ENCODE results near the gene DNAH7.

DNAH7 gene

GRCh38 chr2:196076778-196077568, 8.3 kb upstream of the DNAH7 start:
- no peak for DNase-seq

- no peak for DNase-seq
Measured at GRCh38 chr2:196075196-196075595, 6.6 kb upstream of the DNAH7 start.

GRCh38 chr2:196074631-196075030, 6.0 kb upstream of the DNAH7 start:
- DNase-seq: no peak

DNA sequence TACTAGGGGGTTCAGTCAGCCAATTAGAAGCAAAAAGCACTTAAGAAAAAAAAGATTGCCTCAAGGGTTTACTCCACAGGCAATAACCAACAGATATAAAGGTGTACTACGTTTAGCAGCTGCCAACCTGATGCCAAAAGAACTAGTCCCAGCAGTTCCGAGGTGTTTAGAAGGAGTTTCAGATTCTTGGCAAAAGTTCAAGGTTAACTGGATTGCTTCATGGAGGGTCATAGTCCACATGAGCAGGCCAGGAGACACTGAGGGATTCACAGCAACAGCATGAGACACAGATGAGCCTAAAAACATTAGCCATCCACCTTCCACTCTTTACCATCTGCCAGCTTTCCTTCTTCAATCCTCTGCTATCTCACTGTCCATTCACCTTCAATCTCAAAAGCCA, 4.9 kb upstream of the DNAH7 start:
- DNase-seq: no peak

DNA sequence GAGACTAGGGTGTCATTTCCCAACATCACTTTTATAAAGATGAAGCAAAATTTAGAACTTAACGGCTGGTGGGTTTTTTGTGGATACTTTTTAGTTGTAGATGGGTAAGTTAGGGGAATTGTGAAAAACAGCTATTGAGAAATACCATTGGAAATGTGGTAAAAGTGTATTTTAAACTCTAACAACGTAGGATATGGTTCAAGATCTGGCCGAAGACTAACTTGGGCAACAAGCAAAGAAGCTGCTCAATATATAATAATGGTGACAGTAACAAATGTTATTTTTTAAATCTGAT, 1.6 kb downstream of the DNAH7 start:
- DNase-seq: no peak

DNA sequence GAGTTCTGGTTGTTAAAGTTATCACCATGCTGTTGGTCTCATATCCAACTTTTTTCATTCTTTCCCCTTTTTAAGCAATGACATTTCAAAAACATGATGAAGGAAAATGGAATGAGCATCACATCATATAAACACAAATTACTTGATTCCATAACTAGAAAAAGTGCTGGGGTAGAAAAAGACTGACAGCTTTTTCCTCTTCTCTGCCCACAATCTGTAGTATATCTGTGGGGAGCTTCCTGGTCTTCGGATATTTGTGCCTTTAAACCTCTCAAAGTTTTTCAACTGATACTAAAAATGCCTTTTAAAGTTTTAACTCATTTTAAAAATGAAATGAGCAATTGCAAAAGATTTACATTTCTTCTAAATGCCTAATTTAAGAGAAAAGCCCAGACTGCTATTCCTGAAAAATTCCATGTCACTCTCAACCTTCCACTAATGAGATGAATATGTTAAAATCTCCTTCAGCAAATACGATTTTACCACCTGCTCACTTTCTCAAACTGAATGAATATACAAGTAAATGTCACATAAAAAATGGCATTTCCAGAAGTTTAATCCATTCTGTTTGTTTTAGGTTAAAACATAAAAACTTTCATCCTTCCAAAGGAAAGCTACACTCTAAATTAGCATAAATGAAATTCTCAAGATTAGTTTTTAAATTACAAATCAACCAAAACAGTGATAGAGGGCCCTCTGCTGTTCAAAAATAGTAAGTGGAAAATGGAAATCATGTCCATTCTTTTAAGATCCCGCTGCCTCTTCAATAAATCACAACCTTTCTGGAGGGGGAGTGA, 2.1 kb downstream of the DNAH7 start:
- DNase-seq: no peak

DNA sequence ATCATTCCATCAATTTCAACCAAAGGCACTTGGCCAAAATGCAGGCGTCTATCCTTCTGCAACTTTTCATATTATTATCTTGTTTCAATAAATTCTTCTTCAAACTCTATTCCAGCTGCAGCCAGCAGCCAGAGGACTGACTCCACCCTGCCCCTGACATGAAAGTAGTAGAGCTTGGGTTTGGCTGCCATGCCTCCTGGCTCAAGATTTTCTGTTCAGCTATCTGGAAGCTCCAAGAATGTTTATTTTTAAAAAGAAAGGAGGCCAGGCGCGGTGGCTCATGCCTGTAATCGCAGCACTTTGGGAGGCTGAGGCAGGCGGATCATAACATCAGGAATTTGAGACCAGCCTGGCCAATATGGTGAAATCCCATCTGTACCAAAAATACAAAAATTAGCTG, 4.9 kb downstream of the DNAH7 start:
- no peak for DNase-seq

DNA sequence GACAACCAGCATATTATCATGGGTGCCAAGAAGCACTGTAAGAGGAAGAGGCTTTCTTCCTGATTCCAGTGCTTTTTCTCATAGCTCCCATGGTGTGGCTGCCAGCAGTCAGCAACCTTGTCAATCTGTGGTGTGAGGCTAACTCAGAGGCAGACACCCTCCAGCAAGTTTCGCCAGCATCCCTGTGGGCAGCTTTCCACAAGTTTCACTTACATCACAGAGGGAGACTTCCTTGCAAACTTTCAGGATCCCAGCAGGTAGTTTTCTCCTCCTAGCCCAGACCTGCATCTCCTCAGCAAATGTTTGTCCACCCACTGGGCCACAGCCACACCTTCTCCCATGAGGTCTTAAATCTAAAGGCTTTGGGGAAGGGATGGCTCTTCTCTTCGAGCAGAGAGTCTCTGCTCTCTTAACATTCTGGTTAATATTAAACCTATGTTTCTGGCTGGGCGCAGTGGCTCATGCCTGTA, 9.1 kb downstream of the DNAH7 start:
- no peak for DNase-seq

DNA sequence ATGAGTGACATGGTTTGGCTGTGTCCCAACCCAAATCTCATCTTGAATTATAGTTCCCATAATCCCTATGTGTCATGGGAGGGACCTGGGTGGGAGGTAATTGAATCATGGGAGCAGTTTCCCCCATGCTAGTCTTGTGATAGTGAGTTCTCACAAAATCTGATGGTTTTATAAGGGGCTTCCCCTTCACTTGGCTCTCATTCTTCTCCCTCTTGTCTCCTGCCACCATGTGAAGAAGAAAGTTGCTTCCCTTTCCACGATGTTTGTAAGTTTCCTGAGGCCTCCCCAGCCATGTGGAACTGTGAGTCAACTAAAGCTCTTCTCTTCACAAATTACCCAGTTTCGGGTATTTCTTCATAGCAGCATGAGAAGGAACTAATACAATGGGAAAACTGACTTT, 14.0 kb downstream of the DNAH7 start:
- no peak for DNase-seq

GRCh38 chr2:196046123-196046917, 22.3 kb downstream of the DNAH7 start:
- DNase-seq: no peak

DNA sequence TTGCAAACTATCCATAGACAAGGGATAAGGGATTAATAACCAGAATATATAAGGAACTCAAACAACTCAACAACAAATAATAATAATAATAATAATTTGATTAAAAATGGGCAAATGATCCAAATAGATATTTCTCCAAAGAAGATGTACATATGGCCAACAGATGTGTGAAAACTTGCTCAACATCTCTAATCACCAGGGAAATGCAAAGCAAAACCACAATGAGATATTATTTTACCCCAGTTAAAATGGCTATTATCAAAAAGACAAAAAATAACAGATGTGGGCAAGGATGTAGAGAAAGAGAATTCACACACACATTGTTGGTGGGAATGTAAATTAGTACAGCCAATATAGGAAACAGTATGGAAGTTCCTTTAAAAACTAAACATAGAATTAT, 26.9 kb downstream of the DNAH7 start:
- DNase-seq: no peak

GRCh38 chr2:196040218-196040617, 28.4 kb downstream of the DNAH7 start:
- DNase-seq: no peak

- DNase-seq: no peak
Measured at GRCh38 chr2:196036442-196036841, 32.2 kb downstream of the DNAH7 start.

DNA sequence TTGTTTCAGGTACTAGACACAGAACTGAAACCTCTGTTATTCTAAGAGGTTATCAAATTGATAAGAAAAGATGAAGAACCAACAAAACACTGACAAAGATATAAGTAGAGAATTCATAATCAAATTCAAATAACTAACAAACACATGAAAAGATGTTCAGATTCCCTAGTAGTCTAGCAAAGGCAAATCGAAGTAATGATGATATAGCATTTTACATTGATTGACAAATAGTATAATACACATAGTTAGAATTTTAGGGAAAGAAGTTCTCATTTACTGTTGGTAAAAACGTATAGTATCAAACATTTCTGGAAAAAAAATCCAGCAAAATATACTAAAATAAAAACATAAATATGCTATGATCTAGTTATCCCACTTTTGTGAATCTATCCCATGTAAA, 50.6 kb downstream of the DNAH7 start:
- no peak for DNase-seq

- DNase-seq: no peak
Measured at GRCh38 chr2:196012314-196012713, 56.3 kb downstream of the DNAH7 start.

DNA sequence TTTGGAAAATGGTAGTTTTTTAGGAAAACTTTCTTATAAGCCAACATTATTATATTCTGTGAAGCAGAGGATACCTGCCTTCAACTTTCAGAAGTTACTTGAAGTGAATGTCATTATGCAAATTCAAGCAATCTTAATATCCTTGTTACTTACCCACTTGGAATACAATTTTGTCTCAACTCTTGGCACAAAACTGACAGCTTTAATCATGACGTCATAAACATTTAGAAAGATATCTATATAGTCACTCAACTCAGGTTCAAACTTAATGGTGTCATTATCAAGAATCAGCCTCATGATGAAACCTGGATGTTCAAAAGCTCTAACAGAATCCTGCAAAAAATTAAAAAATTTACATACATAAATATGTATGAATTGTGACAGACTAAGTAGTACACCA, 68.1 kb downstream of the DNAH7 start:
- DNase-seq: no peak

DNA sequence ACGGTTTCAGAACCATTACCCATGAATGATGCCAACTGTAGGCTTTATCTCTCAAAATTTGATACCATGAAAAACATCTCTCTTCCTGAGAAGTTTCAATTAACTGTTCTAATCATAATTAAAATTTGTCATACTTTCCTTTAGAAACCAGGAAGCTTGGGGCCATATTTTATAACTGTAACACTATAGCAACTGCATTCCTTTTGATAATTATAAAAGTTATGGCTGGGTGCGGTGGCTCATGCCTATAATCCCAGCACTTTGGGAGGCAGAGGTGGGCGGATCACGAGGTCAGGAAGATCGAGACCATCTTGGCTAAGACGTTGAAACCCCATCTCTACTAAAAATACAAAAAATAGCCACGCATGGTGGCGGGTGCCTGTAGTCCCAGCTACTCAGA, 70.6 kb downstream of the DNAH7 start:
- no peak for DNase-seq

DNA sequence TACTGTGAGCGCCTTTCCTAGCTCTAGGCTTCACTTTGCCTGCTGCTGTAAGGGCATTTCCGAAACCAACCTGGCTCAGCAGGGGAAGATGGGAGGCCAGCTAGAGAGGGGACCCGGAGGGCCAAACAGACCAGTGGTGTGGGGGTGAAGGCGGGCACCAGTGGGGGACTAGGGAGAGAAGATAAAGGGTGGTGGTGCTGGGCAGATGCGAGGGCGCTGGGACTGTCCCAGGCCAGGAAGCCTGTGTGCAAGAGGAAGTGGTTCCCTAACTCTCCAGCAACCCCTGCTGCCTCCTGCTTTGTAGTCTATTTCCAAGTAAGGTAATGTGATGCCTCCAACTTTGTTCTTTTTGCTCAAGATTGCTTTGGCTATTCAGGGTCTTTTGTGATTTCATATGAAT, 73.1 kb downstream of the DNAH7 start:
- DNase-seq: no peak

GRCh38 chr2:195993623-195994022, 75.0 kb downstream of the DNAH7 start:
- DNase-seq: no peak

DNA sequence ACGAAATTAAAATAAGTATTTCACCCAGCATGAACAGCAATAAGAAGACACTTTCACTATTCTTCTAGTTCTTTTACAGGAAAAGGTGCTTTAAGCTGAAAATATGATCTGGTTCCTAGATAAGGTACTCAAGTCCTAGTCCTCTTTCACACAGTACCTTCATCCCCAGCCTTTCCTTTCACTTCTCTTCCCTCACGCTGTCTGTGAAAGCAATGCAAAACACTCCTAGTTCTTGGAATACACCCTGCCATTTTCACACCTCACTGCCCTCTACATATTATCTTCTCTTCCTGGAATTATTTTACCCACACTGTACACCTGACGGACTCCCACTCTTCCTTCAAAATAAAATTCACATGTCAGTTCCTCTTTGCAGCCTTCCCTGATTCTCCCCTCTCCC, 82.9 kb downstream of the DNAH7 start:
- no peak for DNase-seq

- DNase-seq: no peak
Measured at GRCh38 chr2:195984923-195985726, 83.5 kb downstream of the DNAH7 start.

DNA sequence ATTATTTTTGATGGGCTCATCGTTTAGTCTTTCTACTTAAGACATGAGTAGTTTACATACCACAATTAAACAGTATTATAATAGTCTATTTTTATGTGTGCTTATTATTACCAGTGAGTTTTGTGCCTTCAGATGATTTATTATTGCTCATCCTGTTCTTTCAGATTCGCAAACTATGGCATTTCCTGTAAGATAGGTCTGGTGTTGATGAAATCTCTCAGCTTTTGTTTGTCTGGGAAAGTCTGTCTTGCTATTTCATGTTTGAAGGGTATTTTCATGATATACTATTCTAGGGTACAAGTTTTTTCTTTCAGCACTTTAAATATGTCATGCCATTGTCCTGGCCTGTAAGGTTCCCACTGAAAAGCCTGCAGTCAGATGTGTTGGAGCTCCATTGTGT, 101.3 kb downstream of the DNAH7 start:
- no peak for DNase-seq

- no peak for DNase-seq
Measured at GRCh38 chr2:195961873-195962272, 106.8 kb downstream of the DNAH7 start.

Measured in activated gamma-delta T cell (primary cell).